ENCODE data around the gene ASAP2.

- TF ChIP-seq CTCF (IDR thresholded peaks at IDR 0.05; ENCODE audit: borderline replicate concordance, extremely low read depth, low read length, poor library complexity, severe bottlenecking) (no peak), EZH2 (IDR thresholded peaks at IDR 0.05; ENCODE audit: borderline replicate concordance, low read depth, low read length, severe bottlenecking) (no peak)
Observed at GRCh38 chr2:9282128-9283112, 75.8 kb downstream of the ASAP2 start.
